HG03108 (cell line): ENCODE measurements around the gene BSND.
"Not testable (repeated sequence)": the region's sequence is repeated elsewhere in the genome, so short reads cannot be mapped to it uniquely, and the experiment has no call there.

Experiments used
- ATAC-seq: cut with Tn5 transposase; IDR thresholded peaks from one replicate; pipeline ENCODE4 v1.9.1; 2021; ENCODE audit warnings: moderate library complexity; ENCODE audit not compliant: unreplicated experiment

BSND gene

DNA sequence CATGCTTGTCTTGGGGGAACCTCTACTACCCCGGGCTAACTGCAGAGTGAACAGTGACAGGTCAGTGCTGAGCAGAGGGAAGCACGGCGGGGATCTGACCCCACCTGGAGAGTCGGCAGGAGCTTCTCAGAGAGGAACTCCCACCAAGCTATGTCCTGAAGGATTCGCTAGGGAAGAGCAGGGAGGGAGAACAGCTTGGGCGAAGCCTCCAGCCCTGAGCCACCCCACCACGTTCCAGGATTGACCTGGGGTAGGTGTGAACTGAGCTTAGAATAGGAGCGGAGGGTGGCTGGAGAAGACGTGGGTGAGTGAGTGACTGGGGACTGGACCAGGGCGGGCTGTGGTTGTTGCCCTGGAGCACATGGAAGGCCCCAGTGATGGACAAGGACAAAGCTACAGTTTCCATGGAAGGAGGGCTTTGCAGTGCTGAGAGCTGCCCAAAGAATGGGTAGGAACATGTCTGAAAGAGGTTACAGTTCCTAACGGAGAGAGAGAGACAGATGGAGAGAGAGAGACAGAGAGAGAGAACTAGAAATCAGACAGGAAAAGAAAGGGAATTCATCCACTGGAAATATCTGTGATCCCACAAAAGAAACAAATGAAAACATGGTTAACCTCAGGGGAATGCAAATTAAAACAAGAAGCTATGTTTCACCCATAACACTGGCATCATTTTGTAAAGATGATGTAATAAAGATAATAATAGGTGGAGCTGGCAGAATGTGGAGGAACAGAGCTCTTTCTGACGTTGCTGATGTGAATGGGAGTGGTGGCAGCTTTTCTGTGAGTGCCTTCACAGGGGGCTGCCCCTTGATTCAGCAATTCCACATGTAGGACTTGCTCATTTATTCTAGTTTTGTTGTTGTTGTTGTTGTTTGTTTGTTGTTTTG lies 17.2 kb downstream of the BSND start:
- ATAC-seq: no peak

DNA sequence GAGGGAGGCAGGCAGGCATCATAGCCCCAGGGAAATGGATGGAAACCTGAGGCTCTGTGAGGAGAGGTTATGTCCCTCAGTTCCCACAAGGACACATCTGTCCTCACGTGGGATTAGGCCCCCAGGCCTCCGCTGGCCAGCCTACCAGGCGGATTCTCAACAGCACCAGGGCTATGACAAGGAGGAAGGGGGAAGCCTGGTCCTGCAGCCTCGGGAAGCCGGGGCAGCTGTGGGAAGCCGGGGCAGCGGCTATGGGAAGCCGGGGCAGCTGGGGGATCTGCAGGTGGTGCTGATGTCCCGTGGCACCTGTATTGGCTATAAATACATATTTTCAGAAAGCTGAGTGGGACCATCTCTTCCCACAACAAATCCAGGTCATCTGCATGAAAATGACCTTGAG lies 19.7 kb downstream of the BSND start:
- no peak for ATAC-seq

DNA sequence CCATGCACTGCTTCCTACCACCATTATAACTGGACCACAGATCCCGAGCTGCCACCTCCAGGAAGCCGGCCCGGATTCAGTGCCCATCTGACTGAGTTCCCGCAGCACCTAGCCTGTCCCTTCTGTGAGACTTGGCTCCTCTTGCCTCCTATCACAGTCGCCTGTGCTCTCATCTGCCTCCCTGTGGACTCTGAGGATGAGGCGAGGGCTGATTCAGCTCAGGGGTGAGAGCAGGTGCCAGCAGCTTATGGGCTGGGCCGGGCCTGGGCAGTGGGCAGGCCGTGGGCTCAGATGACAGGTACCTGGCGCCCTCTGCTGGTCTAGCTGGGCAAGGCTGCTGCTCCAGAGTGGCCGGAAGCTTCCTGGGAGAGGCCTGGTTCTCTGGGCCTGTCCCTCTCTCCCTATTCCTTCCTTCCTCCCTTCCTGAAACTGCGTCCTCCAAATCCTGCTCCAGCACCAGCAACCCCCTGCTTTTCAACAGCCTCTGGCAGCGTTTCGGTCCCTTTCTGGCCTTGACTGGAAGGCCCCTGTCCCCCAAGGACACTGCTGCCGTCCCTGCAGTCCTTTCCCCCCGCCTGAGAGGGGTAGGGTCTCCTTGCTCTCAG lies 23.3 kb downstream of the BSND start:
- ATAC-seq: peak; percentile 85

DNA sequence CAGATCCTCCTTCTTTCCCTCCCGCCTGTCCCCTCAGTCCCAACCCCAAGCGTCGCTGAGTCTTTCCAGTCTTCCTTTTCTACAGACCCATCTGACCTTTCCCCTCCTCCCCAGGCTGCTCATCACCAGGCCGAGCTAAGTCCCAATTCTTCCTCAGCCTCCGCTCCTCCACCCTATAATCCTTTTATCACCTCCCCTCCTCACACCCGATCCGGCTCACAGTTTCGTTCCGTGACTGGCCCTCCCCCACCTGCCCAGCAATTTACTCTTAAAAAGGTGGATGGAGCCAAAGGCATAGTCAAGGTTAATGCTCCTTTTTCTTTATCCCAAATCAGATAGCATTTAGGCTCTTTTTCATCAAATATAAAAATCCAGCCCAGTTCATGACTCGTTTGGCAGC lies 25.4 kb downstream of the BSND start:
- ATAC-seq: not testable (repeated sequence)

DNA sequence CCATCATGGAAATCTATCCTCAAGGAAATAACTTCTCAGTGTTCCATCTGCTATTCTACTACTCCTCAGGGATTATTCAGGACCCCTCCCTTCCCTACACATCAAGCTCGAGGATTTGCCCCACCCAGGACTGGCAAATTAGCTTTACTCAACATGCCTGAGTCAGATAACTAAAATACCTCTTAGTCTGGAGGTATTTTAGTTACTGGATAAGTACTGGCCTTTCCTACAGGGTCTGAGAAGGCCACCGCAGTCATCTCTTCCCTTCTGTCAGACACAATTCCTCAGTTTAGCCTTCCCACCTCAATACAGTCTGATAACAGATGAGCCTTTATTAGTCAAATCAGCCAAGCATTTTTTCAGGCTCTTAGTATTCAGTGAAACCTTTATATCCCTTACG lies 27.9 kb downstream of the BSND start:
- not testable (repeated sequence) for ATAC-seq

DNA sequence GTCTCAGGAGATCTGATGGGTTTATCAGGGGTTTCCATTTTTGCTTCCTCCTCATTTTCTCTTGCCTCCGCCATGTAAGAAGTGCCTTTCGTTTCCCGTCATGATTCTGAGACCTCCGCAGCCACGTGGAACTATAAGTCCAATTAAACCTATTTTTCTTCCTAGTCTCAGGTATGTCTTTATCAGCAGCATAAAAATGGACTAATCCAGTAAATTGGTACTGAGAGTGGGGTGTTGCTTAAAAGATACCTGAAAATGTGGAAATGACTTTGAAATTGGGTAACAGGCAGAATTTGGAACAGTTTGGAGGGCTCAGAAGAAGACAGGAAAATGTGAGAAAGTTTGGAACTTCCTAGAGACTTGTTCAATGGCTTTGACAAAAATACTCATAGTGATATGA lies 32.4 kb downstream of the BSND start:
- not testable (repeated sequence) for ATAC-seq

DNA sequence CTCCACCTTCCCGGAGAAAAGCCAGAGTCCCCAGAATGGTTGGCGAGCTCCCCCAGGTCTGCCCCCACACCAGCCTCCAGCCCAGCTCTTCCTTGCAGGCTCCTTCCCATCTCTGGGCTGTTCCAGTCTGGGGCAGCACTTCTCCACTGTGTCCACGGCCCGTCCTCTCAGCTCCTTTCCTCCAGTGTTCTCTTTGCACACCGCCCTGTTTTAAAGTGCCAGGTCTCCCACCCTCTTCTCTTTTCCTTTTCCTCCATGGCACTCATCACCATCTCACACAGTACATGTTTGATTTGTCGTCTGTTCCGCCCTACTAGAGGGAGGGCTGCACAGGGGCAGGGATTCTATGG lies 34.5 kb downstream of the BSND start:
- ATAC-seq: no peak

DNA sequence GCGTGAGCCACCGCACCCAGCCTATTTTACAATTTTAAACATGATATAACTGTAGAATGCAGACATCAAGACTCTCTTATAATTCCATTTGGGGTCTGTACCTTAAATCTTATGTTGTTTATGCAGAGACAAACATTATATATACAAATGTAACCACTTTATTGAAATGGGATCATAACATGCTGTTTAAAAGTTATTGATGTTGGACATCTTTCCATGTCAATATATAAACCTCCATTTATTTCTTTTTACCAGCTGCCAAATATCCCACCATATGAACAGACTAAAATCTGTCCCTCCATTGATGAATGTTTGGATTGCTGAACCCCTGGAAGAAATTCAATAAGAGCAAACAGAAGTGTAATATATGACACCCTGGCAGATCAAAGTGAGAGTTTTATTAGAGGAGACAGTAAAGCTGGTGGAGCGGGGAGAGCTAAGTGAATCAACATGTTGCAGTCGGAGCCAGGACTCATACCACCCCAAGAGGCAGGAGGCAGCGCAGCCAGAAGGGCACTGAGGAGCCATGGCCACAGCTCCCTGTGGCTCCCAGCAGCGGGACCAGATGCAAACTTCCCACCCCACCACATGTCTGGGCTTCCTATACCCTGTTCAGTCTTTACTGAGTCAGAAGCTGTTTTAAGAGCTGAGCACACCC lies 35.9 kb downstream of the BSND start:
- no peak for ATAC-seq

DNA sequence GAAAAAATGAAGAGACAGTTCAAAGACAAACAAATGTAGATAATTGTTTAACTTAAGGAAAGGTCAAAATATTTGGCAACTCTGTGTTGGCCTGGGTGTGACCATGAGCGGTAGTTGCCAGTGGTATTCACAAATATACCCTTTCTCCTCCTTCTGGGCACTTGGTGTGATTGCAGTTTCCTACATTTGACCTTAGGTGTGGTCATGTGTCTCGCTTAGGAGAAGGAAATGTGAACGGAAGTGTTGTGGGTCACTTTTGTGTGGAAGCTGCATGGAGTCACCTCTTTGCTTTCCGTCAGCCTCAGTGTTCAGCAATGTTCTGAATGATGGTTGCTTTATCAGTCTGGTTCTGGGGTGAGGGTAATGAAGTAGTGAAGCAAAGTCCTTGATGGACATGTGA lies 37.2 kb downstream of the BSND start:
- no peak for ATAC-seq

DNA sequence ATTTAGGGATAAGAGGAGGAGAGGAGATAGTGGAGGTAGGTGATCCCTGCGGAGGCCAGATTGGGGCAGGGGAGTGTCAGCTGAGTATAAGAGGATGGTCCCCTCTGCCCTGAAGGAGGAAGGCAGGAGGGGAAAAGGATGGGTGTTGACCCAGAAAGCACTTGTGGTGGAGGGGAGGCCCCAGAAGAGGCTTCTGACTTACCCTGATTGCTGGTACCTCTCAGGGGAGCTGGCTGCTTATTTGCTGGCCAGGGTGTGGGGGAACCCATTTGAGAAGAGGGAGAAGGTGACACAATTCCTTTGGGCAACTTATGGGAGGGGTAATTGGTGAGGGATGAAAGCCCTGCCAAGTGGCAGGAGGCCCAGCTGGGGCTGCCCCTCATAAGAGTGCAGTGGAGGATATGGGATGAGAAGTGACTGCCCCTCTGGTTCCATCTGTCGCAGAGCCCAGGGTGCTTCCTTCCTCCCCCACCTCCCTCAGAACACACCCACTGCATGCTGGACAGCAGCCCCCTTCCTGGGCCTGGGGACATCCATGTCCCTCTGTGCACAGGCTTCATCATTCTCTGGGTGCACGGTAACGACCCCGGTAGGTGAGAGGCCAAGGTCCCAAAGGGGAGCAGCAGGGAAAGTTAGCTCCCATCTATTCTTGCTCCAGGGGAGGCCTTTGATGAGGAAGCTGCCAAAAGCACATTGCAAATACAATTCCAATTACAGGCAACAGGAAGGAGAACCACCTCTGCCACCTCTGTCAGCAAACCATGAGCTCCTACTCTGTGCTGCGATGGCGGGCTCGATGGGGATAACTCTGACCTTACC lies 39.2 kb downstream of the BSND start:
- ATAC-seq: no peak

DNA sequence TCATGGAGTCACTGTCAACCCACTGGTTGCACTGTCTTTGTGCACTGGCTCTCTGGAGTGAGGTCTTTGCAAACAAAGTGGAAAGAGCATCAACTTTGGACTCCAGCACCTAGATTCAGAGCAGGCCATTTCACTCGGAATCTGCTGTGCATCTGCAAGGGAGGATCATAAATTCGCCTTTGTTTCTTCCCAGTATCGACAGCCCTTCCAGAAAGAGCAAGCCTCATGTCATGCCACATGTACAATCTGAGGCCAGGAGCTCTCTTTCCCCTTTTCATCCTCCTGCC lies 39.8 kb downstream of the BSND start:
- no peak for ATAC-seq

DNA sequence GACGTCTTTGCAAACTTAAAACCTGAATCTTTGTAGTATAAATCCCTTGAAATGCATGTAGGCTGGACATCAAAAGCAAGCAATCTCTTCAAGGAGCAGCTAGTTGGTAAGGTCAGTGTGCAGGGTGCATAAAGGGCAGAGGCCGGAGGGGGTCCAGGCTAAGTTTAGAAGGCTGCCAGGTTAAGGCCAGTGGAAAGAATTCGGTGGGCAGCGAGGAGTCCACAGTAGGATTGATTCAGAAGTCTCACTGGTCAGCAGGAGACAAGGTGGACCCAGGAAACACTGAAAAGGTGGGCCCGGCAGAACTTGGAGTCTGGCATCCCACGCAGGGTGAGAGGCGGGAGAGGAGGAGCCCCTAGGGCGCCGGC lies 40.2 kb downstream of the BSND start:
- no peak for ATAC-seq

DNA sequence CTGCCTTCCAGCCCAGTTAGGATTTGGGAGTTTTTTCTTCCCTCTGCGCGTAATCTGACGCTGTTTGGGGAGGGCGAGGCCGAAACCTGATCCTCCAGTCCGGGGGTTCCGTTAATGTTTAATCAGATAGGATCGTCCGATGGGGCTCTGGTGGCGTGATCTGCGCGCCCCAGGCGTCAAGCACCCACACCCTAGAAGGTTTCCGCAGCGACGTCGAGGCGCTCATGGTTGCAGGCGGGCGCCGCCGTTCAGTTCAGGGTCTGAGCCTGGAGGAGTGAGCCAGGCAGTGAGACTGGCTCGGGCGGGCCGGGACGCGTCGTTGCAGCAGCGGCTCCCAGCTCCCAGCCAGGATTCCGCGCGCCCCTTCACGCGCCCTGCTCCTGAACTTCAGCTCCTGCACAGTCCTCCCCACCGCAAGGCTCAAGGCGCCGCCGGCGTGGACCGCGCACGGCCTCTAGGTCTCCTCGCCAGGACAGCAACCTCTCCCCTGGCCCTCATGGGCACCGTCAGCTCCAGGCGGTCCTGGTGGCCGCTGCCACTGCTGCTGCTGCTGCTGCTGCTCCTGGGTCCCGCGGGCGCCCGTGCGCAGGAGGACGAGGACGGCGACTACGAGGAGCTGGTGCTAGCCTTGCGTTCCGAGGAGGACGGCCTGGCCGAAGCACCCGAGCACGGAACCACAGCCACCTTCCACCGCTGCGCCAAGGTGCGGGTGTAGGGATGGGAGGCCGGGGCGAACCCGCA lies 40.8 kb downstream of the BSND start, which contains the start of gene PCSK9:
Gene PCSK9 (plus strand): TSS at position 207 of the 741 bp plus-strand sequence. CDS start 290 bp downstream, at position 497.
- no peak for ATAC-seq

DNA sequence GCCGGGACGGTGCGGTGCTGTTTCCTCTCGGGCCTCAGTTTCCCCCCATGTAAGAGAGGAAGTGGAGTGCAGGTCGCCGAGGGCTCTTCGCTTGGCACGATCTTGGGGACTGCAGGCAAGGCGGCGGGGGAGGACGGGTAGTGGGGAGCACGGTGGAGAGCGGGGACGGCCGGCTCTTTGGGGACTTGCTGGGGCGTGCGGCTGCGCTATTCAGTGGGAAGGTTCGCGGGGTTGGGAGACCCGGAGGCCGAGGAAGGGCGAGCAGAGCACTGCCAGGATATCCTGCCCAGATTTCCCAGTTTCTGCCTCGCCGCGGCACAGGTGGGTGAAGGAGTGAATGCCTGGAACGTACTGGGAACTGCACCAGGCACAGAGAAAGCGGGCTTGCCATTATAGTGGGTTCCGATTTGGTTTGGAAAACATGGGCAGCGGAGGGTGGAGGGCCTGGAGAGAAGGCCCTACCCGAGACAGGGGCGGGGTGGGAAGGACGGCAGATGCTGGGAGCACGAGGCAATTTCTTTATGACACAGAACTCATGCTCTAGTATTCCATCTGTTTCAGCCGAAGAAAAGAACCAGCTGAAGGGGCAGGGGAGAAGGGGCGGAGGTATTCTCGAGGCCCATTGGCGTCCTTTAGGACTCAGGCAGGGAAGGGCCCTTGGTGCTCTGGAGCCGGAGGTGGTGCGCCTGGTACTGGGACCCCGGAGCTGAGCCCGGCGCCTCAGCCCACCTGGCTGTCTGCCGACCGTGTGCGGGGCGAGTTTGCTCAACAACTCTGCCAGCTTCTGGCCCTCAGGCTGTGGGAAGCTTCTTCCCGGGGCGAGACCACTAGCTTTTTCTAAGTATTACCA lies 41.6 kb downstream of the BSND start:
- ATAC-seq: no peak

DNA sequence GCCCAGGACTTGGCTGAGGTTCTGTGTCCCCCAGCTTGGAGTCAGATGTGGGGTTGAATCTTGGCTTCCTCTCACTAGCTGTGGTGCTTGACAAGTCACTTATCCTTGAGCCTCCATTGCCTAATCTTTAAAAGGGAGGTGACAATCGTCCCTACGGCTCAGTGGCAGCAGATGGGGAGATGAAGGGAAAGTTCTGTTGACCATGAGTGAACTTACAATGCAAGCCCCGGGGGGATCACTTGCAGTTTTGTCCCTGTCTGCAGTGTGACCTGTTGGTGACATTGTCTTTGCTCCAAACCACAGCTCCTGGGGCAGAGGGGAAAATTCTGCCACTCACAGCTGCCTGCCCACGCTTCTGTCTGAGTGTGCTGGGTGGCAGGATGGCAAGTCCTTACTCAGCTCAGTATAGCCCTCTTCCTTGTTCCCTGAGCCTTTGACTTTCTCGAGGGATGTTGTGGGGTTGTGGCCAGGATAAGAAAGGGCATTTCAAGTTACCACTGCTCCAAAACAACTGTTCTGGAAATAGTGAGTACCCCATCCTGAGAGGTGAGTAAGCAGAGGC lies 42.3 kb downstream of the BSND start:
- no peak for ATAC-seq

DNA sequence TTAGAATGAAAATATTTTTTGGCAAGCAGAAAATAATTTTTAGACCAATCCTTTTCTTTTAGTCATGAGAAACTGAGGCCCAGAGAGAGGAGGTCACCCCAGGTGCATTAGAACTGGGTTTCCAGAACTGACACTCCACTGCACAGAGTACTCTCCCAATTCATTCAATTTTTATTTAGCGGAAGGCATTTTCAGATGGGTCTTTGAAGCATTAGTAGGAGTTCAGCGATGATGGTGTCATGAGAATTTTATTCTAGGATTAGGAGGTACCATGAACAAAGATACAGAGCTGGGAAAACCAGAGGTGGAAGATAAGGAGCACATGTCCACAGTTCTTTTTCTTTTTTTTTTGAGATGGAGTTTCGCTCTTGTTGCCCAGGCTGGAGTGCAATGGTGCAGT lies 42.9 kb downstream of the BSND start:
- no peak for ATAC-seq

DNA sequence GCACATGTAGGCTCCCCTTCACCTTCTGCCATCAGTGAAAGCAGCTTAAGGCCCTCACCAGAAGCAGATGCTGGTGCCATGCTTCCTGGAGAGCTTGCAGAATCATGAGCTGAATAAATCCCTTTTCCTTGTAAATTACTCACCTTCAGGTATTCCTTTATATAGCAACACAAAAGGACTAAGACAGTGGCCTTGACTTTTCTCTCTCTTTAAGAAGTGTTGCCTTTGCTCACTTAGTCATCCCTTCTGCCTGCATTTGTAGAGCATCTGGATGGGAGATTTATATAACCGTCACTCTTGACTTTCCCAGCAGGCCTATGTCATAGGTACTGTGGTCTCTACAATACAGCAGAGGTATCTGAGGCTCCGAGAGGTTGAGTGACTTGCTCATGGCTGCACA lies 44.3 kb downstream of the BSND start:
- no peak for ATAC-seq

DNA sequence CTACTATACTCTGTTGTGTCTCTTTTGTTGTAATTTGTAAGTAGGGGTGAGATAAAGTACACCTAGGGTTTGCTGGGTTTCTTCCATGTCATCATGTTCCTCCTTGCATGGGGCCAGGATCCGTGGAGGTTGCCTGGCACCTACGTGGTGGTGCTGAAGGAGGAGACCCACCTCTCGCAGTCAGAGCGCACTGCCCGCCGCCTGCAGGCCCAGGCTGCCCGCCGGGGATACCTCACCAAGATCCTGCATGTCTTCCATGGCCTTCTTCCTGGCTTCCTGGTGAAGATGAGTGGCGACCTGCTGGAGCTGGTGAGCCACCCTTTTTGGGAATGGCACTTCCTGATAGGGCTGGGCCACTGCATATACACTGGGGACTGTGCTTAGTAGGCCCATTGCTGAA lies 45.0 kb downstream of the BSND start:
- no peak for ATAC-seq

DNA sequence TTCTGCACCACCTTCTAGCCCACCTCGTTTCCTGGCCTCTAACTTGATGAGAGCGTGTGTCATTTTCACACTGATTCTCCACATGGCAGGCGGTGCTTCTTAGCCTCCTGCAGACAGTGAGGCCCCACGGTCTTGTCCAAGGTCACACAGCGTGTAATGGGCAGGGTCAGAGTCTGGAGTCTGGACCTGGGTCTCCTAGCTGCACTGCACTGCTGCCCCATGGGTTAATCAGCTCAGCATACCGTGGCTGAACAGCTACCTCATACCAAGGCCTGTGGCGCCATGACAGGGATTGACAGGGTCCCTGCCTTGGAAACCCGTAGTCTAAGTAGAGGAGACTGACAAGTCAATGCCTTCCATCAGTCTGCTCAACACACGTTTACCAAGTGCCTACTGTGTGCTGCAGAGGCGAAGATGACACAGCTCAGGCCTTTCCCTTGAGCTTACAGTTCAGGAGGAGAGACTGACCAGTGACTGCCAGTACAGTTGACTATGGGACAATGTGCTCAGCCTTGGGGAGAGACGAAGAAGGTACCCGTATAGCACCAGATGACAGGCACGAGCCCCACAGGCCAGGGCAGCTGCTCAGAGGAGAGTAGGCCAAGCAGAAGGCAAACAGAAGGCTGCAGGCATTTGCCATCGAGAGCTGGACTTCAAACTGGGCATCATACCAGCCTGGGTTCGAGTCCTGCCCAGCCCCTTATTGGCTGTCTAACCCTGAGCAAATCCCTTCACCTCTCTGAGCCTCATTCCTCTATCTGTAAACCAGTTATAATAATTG lies 46.1 kb downstream of the BSND start:
- no peak for ATAC-seq
